Measurements from ENCODE around the gene TJP2.

Gene TJP2

GRCh38 chr9:69314547-69314946 lies 140.5 kb downstream of the TJP2 start:
- Histone ChIP-seq H3K9ac (no peak overlapping the region), H3K4me1 (peaks cover 0 to 9% (median 5%) of the 10 kb centered on the region in 10 experiments; a peak in 6 of 20 replicates), H3K27me3 (no peaks in the 10 kb centered on the region)

DNA sequence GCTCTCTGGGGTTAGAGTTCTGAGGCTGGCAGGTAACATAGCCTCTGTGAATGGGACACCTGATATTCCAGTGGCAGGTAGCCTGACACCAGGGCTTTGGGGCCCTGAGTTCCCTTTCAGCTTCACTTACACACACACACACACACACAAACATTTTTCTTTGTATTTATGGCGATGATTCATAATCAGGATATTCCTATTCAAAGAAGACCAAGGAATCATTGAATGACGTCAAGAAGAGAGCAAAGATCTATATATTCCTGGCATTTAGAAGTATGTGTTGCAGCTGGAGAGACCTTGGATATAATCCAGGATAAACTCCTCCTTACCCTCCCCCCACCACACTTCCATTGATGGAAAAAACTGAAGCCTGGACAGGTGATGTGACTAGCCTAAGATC lies 143.0 kb downstream of the TJP2 start:
- peaks cover 0 to 9% (median 5%) of the 10 kb centered on the region in 10 experiments; a peak in 6 of 20 replicates for H3K4me1 ChIP-seq
- H3K27ac ChIP-seq, result no peak overlapping the region
- no peak overlapping the region for H3K9ac ChIP-seq
- H3K4me3 ChIP-seq, result no peak overlapping the region
- H3K27me3 ChIP-seq, result no peaks in the 10 kb centered on the region
- H3K4me2 ChIP-seq, result no peak overlapping the region
- H3K9me3 ChIP-seq (replicated peaks in 1 of 11), result peaks cover 29 to 39% (median 33%) of the 10 kb centered on the region in 11 experiments
- no peaks in the 10 kb centered on the region for H4K20me1 ChIP-seq
- H3K36me3 ChIP-seq, result no peaks in the 10 kb centered on the region
- no peak for TF ChIP-seq Cebpa-rat (IDR thresholded peaks at IDR 0.05)

More at GRCh38 chr9:69314547-69314946, 140.5 kb downstream of the TJP2 start:
- H3K4me2 ChIP-seq, result no peak overlapping the region
- no peaks in the 10 kb centered on the region for H3K36me3 ChIP-seq
- no peaks in the 10 kb centered on the region for H4K20me1 ChIP-seq
- no peak for TF ChIP-seq Cebpa-rat (IDR thresholded peaks at IDR 0.05)
- no peak overlapping the region for H3K4me3 ChIP-seq
- H3K27ac ChIP-seq, result no peak overlapping the region
- H3K9me3 ChIP-seq (replicated peaks in 1 of 11), result peaks cover 37 to 46% (median 44%) of the 10 kb centered on the region in 11 experiments

DNA sequence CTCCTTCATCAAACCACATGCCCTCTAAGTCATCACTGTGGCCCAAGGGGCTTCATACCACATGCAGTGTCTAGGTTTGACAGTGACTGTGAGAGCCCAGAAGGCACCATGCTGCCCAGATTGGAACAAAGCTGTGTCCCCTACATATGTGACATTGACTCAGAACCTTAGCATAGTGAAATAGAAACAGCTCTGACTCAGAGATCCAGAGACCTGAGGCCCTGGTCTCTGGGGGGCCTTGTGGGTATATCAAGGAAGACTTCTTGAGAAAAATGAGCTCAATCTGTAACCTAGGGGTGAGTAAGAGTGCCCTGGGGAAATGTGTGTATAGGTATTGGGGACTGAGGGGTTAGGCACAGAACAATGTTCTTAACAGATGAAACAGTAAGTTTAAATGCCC lies 143.8 kb downstream of the TJP2 start:
- Histone ChIP-seq H3K9ac (no peak overlapping the region), H3K27ac (no peak overlapping the region), H3K9me3 (replicated peaks in 1 of 11) (peaks cover 21 to 30% (median 25%) of the 10 kb centered on the region in 11 experiments), H3K4me1 (peaks cover 0 to 9% (median 5%) of the 10 kb centered on the region in 10 experiments; a peak in 6 of 20 replicates), H3K36me3 (no peaks in the 10 kb centered on the region), H4K20me1 (no peaks in the 10 kb centered on the region), H3K27me3 (no peaks in the 10 kb centered on the region), H3K4me3 (no peak overlapping the region), H3K4me2 (peak overlapping the region in 4 of 11 experiments; percentile 11 to 35 (median 22); a peak in 4 of 22 replicates)
- TF ChIP-seq Cebpa-rat (IDR thresholded peaks at IDR 0.05), result no peak

GRCh38 chr9:69319324-69320025 lies 145.4 kb downstream of the TJP2 start:
- H3K36me3 ChIP-seq, result no peaks in the 10 kb centered on the region
- H3K27ac ChIP-seq, result no peak overlapping the region
- no peak overlapping the region for H3K9ac ChIP-seq
- H3K27me3 ChIP-seq, result peaks cover 0 to 3% (median 0%) of the 10 kb centered on the region in 11 experiments; a peak in 5 of 22 replicates
- no peak for TF ChIP-seq Cebpa-rat (IDR thresholded peaks at IDR 0.05)
- no peak overlapping the region for H3K4me3 ChIP-seq
- H4K20me1 ChIP-seq, result no peaks in the 10 kb centered on the region
- H3K9me3 ChIP-seq (replicated peaks in 1 of 11), result peaks cover 8 to 17% (median 12%) of the 10 kb centered on the region in 11 experiments
- H3K4me2 ChIP-seq, result no peak overlapping the region
- peaks cover 0 to 9% (median 5%) of the 10 kb centered on the region in 10 experiments; a peak in 6 of 20 replicates for H3K4me1 ChIP-seq

DNA sequence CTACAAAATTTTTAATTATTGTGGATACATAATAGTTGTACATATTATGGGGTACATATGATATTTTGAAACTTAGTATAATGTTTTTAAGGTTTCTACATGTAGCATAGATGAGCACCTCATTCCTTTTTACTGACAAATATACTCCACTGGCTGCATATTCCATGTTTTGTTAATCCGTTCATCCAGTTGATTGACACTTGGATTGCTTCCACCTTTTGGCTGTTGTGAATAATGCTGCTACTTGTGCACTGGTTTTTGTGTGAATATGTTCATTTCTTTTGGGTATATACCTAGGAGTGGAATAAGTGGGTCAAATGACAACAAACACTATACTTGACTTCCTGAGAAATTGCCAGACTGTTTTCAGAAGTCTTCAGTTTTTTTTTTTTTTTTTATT lies 148.2 kb downstream of the TJP2 start:
- H3K27me3 ChIP-seq, result peaks cover 0 to 13% (median 5%) of the 10 kb centered on the region in 11 experiments; a peak in 9 of 22 replicates
- TF ChIP-seq Cebpa-rat (IDR thresholded peaks at IDR 0.05), result no peak
- H3K27ac ChIP-seq, result no peak overlapping the region
- H3K4me1 ChIP-seq, result peaks cover 0 to 9% (median 5%) of the 10 kb centered on the region in 10 experiments; a peak in 6 of 20 replicates
- peaks cover 17 to 24% (median 20%) of the 10 kb centered on the region in 11 experiments for H3K9me3 ChIP-seq (replicated peaks in 1 of 11)
- no peaks in the 10 kb centered on the region for H4K20me1 ChIP-seq
- H3K4me3 ChIP-seq, result no peak overlapping the region
- no peak overlapping the region for H3K9ac ChIP-seq
- H3K36me3 ChIP-seq, result no peaks in the 10 kb centered on the region
- H3K4me2 ChIP-seq, result no peak overlapping the region

- Histone ChIP-seq H3K4me3 (no peak overlapping the region), H3K9me3 (replicated peaks in 1 of 11) (peaks cover 17 to 24% (median 20%) of the 10 kb centered on the region in 11 experiments), H3K4me2 (no peak overlapping the region), H3K9ac (no peak overlapping the region), H3K27me3 (peaks cover 0 to 13% (median 5%) of the 10 kb centered on the region in 11 experiments; a peak in 9 of 22 replicates), H4K20me1 (no peaks in the 10 kb centered on the region), H3K36me3 (no peaks in the 10 kb centered on the region), H3K27ac (no peak overlapping the region), H3K4me1 (no peaks in the 10 kb centered on the region)
- TF ChIP-seq Cebpa-rat (IDR thresholded peaks at IDR 0.05), result no peak
Observed at GRCh38 chr9:69323861-69324260, 149.8 kb downstream of the TJP2 start.
